D721Med (cell line): ENCODE results near the gene SPEN.

Source experiments
- DNase-seq: peaks from one replicate; pipeline ENCODE4 v3.0.0; 2011; ENCODE audit warnings: low spot score; ENCODE audit not compliant: insufficient read length
- FAIRE-seq: peaks from 2 replicates; lab custom pipeline; 2011; peaks lifted over from hg19 to GRCh38; lab: Jason Lieb, UNC
- CTCF ChIP-seq: IDR thresholded peaks from 2 replicates; pipeline ENCODE4 v1.5.1; 2012; ENCODE audit warnings: mild to moderate bottlenecking, control low read depth; ENCODE audit not compliant: insufficient read depth; ENCODE audit errors: missing control alignments

SPEN gene

GRCh38 chr1:15953294-15953771 is 105.8 kb downstream of the SPEN start:
- DNase-seq (no peak), FAIRE-seq (no peak)
- no peak for TF ChIP-seq CTCF

- DNase-seq, result no peak
- TF ChIP-seq CTCF, result no peak
Measured at GRCh38 chr1:15953791-15954241, 106.3 kb downstream of the SPEN start.

GRCh38 chr1:15954316-15954715 is 106.8 kb downstream of the SPEN start:
- no peak for TF ChIP-seq CTCF
- DNase-seq, result no peak
- no peak for FAIRE-seq

More at GRCh38 chr1:15953791-15954241, 106.3 kb downstream of the SPEN start:
- no peak for FAIRE-seq

- no peak for FAIRE-seq
- TF ChIP-seq CTCF, result no peak
- no peak for DNase-seq
Measured at GRCh38 chr1:15955552-15955951, 108.0 kb downstream of the SPEN start.

GRCh38 chr1:15956150-15956549 is 108.6 kb downstream of the SPEN start:
- FAIRE-seq (no peak), DNase-seq (no peak)
- TF ChIP-seq CTCF, result no peak

- DNase-seq (no peak), FAIRE-seq (no peak)
- no peak for TF ChIP-seq CTCF
Measured at GRCh38 chr1:15957221-15958095, 110.0 kb downstream of the SPEN start.

GRCh38 chr1:15958111-15958510 is 110.6 kb downstream of the SPEN start:
- DNase-seq, result no peak
- no peak for TF ChIP-seq CTCF
- no peak for FAIRE-seq
